Measurements from ENCODE around the gene ACOX1. TPM values are rescaled to one million over a fixed set of nuclear protein-coding genes. Genes with fewer than 3 reads are reported as not detected.

The ACOX1 gene
- total RNA-seq, 1 donor from 2014 or later = 67.1 TPM

- peak; percentile 75 for DNase-seq
- TF ChIP-seq, protein P1, sequence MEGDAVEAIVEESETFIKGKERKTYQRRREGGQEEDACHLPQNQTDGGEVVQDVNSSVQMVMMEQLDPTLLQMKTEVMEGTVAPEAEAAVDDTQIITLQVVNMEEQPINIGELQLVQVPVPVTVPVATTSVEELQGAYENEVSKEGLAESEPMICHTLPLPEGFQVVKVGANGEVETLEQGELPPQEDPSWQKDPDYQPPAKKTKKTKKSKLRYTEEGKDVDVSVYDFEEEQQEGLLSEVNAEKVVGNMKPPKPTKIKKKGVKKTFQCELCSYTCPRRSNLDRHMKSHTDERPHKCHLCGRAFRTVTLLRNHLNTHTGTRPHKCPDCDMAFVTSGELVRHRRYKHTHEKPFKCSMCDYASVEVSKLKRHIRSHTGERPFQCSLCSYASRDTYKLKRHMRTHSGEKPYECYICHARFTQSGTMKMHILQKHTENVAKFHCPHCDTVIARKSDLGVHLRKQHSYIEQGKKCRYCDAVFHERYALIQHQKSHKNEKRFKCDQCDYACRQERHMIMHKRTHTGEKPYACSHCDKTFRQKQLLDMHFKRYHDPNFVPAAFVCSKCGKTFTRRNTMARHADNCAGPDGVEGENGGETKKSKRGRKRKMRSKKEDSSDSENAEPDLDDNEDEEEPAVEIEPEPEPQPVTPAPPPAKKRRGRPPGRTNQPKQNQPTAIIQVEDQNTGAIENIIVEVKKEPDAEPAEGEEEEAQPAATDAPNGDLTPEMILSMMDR (IDR thresholded peaks at IDR 0.05) = no peak
- peaks cover 42% of the 10 kb centered on the region for H3K36me3 ChIP-seq
- peak; percentile 61 to 74 for ATAC-seq
- intact Hi-C loops (cut with DNase I) = no loop called here
- peak overlapping the region; percentile 41 for H3K27ac ChIP-seq
- no peaks in the 10 kb centered on the region for H3K27me3 ChIP-seq (ENCODE audit: low read depth)
- H3K9me3 ChIP-seq = no peaks in the 10 kb centered on the region
- peaks cover 24% of the 10 kb centered on the region for H3K4me1 ChIP-seq
- no peak overlapping the region for H3K4me3 ChIP-seq
These were observed 18.0 kb upstream of the ACOX1 start for GRCh38 chr17:75996665-75997590.

- ATAC-seq = no peak
- H3K4me1 ChIP-seq = peaks cover 24% of the 10 kb centered on the region
- H3K36me3 ChIP-seq = peaks cover 52% of the 10 kb centered on the region
- no peaks in the 10 kb centered on the region for H3K27me3 ChIP-seq (ENCODE audit: low read depth)
- TF ChIP-seq, protein P1 (IDR thresholded peaks at IDR 0.05) = no peak
- intact Hi-C loops (cut with DNase I) = no loop called here
- H3K4me3 ChIP-seq = no peak overlapping the region
- no peaks in the 10 kb centered on the region for H3K9me3 ChIP-seq
- H3K27ac ChIP-seq = no peak overlapping the region
- no peak for DNase-seq
These were observed 16.5 kb upstream of the ACOX1 start for GRCh38 chr17:75995385-75995925.

GRCh38 chr17:75994802-75995370 is 15.9 kb upstream of the ACOX1 start:
- H3K4me3 ChIP-seq = no peak overlapping the region
- intact Hi-C loops (cut with DNase I) = no loop called here
- no peaks in the 10 kb centered on the region for H3K27me3 ChIP-seq (ENCODE audit: low read depth)
- no peak overlapping the region for H3K27ac ChIP-seq
- H3K36me3 ChIP-seq = peaks cover 46% of the 10 kb centered on the region
- ATAC-seq = no peak
- no peak for DNase-seq
- H3K9me3 ChIP-seq = no peaks in the 10 kb centered on the region
- H3K4me1 ChIP-seq = peaks cover 24% of the 10 kb centered on the region
- TF ChIP-seq, protein P1 (IDR thresholded peaks at IDR 0.05) = no peak

GRCh38 chr17:75991396-75991795 is 12.4 kb upstream of the ACOX1 start:
- Histone ChIP-seq H3K36me3 (peaks cover 51% of the 10 kb centered on the region), H3K4me1 (no peaks in the 10 kb centered on the region), H3K27ac (no peak overlapping the region), H3K4me3 (no peak overlapping the region), H3K27me3 (ENCODE audit: low read depth) (no peaks in the 10 kb centered on the region), H3K9me3 (no peaks in the 10 kb centered on the region)
- TF ChIP-seq, protein P1 (IDR thresholded peaks at IDR 0.05) = no peak
- no peak for ATAC-seq
- intact Hi-C loops (cut with DNase I) = no loop called here
- no peak for DNase-seq

GRCh38 chr17:75987041-75987440 is 8.1 kb upstream of the ACOX1 start:
- no peak overlapping the region for H3K4me3 ChIP-seq
- intact Hi-C loops (cut with DNase I) = no loop called here
- no peak for DNase-seq
- H3K27ac ChIP-seq = no peak overlapping the region
- peaks cover 21% of the 10 kb centered on the region for H3K4me1 ChIP-seq
- no peak for ATAC-seq
- no peaks in the 10 kb centered on the region for H3K9me3 ChIP-seq
- H3K27me3 ChIP-seq (ENCODE audit: low read depth) = no peaks in the 10 kb centered on the region
- H3K36me3 ChIP-seq = peaks cover 15% of the 10 kb centered on the region
- TF ChIP-seq, protein P1 (IDR thresholded peaks at IDR 0.05) = no peak
